HG02943 (cell line): Measurements from ENCODE around the gene TGM1.
"Not testable (repeated sequence)": the region's sequence is repeated elsewhere in the genome, so short reads cannot be mapped to it uniquely, and the experiment has no call there.

Experiments
- ATAC-seq: cut with Tn5 transposase; IDR thresholded peaks from one replicate; pipeline ENCODE4 v1.9.1; 2021; ENCODE audit warnings: mild to moderate bottlenecking, low read depth, moderate library complexity; ENCODE audit not compliant: unreplicated experiment

Gene TGM1

GRCh38 chr14:24235804-24236688 lies 26.9 kb downstream of the TGM1 start:
- ATAC-seq, result no peak

DNA sequence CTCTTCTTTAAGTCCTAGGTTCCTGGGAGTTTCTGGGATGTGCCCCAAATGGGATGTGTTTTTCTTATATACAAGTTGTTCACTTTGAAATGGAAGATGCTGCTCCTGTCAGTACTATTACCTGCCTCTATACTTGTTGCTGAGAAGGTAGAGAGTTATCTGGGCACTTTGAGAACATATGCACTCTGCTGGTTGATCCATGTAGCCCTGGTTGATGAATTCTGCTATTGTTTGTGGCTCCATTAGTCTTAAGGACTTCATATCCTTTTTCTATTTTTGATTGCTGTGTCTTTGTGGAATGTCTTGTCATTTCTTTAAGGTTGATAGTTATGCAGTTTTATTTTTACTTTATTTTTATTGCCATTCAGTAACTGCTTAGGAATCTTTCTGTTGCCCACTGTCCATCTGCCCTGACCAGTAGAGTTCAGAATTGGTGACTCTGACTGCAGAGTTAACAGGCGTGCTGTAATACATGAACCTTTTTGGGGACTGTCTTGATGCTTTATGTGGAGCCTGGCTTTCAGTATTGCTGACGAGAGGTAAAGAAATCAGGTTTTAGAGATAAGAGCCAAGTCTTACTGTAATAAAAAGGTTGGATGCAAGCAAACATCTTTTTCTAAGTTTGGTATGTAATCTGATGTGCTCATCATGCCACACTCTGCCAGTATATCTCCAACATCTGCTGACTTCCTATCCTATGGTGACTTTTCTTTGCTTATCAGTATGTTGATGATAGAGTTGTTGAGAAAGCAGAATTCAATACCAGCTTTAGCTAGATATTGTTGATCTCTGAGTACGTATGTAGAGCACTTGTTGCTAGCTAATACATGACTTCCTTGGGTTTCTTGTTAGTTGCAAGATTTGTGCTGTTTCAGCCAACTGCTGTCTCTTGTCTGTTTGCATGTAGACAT lies 28.6 kb downstream of the TGM1 start:
- no peak for ATAC-seq

- ATAC-seq, result no peak
These were observed 29.5 kb downstream of the TGM1 start for GRCh38 chr14:24233538-24233866.

- ATAC-seq, result peak; percentile 54
These were observed 30.1 kb downstream of the TGM1 start, which contains the start of gene GMPR2 for GRCh38 chr14:24232645-24233537. Gene GMPR2, plus strand, starts transcription at chr14:24232929. Its CDS starts 325 bp downstream, at chr14:24233254.

GRCh38 chr14:24232121-24232644 lies 30.8 kb downstream of the TGM1 start, which contains the start of gene NEDD8:
Gene NEDD8, minus strand, starts transcription at chr14:24232367. Its CDS starts 100 bp downstream, at chr14:24232267.
- peak; percentile 71 for ATAC-seq

DNA sequence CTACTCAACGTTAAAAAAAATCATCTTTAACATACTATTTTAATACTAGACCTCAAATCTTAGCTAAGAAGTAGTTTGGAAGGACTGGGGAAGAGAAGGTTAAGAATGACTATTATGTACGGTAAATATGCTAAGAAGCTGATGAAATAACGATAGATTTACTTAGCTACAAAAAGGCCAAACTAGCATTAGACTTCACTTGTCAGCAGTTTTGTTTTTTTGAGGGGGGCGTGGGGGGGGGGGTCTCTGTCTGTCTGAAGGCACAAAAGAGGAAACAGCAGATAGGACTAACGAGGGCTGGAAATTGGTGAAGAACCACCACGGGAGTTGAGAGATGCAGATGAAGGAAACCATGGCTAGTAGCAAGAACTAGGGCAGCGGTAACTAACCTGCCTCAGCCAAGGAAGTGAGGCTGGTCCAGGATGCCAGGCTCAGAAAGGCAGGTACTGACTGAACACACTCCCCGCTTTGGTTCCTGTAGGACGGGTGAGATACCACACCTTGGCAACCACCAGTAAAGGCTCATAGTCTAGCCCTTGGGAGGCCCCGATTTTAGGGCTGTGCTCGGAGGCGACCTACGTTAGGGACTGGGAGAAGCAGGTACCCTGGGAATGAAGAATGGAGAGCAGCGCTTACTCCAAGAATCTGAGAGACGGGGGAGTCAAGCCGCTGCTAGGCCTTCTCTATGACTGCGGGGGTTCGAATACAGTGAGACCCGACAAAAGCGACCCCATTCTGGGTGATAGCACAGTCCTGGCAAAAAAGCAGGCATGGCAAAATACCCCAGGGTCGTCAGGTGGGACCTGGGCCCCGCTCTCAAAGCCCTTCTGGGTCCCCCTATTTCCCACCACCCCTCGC lies 31.5 kb downstream of the TGM1 start:
- no peak for ATAC-seq

- ATAC-seq, result no peak
These were observed 34.1 kb downstream of the TGM1 start for GRCh38 chr14:24228902-24229301.

- ATAC-seq, result no peak
These were observed 36.5 kb downstream of the TGM1 start for GRCh38 chr14:24226473-24226872.

DNA sequence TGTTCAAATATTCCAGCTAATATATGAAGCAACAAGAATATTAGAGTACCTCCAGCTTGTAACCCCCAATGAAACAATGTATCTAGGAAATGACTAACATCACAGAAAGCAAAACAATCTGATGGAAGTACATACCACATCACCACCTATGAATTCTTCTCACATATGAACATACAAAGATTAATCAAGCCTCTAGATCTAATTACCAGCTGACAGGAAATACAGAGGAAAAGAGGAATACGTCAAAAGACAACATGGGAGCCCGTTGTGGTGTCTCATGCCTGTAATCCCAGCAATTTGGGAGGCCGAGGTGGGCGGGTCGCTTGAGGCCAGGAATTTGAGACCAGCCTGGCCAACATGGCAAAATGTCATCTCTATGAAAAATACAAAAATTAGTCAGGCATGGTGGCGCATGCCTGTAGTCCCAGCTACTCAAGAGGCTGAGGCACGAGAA lies 38.3 kb downstream of the TGM1 start:
- no peak for ATAC-seq

DNA sequence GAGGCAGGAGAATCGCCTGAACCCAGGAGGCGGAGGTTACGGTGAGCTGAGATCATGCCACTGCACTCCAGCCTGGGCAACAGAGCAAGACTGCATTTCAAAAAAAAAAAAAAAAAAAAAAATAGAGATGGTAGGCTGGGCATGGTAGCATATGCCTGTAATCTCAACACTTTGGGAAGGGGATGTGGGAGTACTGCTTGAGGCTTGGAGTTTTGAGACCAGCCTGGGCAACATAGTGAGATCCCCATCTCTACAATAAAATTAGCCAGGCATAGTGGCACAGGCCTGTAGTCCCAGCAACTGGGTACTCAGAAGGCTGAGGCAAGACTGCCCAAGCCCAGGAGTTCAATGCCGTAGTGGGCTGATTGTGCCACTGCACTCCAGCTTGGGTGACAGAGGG lies 40.0 kb downstream of the TGM1 start:
- ATAC-seq, result not testable (repeated sequence)

- ATAC-seq, result no peak
These were observed 43.5 kb downstream of the TGM1 start for GRCh38 chr14:24219521-24219920.

- no peak for ATAC-seq
These were observed 43.9 kb downstream of the TGM1 start for GRCh38 chr14:24219080-24219479.

GRCh38 chr14:24216876-24217275 lies 46.1 kb downstream of the TGM1 start:
- not testable (repeated sequence) for ATAC-seq

- ATAC-seq, result no peak
These were observed 46.7 kb downstream of the TGM1 start for GRCh38 chr14:24216345-24216699.

DNA sequence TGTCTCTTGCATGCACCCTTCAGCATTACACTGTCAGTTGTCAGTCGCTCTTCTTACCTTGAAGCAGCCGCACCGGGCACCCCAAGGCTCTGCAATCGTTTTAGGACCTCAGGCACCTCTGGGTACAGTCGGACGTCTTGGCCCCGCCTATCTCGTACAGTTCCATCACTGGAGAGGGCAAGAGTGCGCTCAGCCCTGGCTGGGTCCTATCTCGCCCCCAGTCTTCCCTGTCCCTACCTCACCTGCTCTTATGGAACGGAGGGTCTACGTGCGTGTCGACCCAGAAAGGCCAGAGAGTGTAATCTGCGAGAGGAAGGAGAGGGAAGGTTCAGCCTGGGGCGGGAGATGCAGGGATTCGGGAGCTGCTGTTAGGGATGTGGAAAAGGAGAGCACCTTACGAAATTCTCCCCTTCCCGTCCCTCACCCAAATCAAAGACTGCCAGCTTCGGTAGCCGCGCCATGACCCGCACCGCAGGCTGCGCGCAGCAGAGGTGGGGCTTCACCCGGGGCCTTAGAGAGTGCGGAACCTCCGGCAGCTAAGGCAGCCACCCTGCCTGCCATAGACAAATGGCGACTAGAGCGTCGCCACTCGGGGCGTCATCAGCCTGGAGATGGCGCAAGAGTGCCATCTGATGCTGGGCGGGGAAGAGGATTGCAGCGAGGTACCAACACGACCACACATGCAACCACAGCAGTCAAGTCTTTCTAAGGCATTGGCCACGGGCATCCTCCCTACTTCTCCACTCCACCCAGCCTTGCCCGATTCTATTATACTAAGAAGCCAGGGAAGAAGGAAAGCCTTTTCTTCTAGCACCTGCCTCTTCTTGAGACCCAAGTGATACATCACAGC lies 47.3 kb downstream of the TGM1 start, which contains the start of gene MDP1:
MDP1 (minus strand) TSS at position 572 of the 850 bp plus-strand sequence; CDS start at position 461, 111 bp downstream.
- peak; percentile 50 for ATAC-seq

- ATAC-seq, result no peak
These were observed 48.9 kb downstream of the TGM1 start for GRCh38 chr14:24213866-24214662.
